HL-60 (cell line): Measurements from ENCODE around the gene FAM184B.

Experiments used
- DNase-seq, 2 experiments: peaks; one replicate each; pipeline ENCODE4 v3.0.0-alpha.2; 2010 to 2020; ENCODE audit warnings: low read depth in 1 of 2, low spot score in 1 of 2
- H3K27ac ChIP-seq: fragments of 250-450 bp; sonication (Bioruptor Pico); replicated peaks from 2 replicates; pipeline ENCODE4 v1.5.1; 2020; ENCODE audit warnings: mild to moderate bottlenecking, moderate library complexity
- H3K27me3 ChIP-seq: fragments of 250-450 bp; sonication (Bioruptor Pico); 2 replicates; pipeline ENCODE4 v1.5.1; 2021; ENCODE audit warnings: mild to moderate bottlenecking, moderate library complexity; ENCODE audit not compliant: insufficient read depth, poor library complexity, severe bottlenecking
- H3K4me3 ChIP-seq: replicated peaks from 2 replicates; pipeline ENCODE4 v1.5.1; 2011; ENCODE audit warnings: mild to moderate bottlenecking, control low read depth, low read length; ENCODE audit not compliant: insufficient read depth
- GABPA ChIP-seq: IDR thresholded peaks from 2 replicates; pipeline ENCODE4 v1.6.1; 2012; ENCODE audit warnings: low read depth
- POLR2AphosphoS5 ChIP-seq: IDR thresholded peaks from 2 replicates; pipeline ENCODE4 v1.6.1; 2012; ENCODE audit warnings: low read depth
- SPI1 ChIP-seq: IDR thresholded peaks from 2 replicates; pipeline ENCODE4 v1.6.1; 2012; ENCODE audit warnings: low read depth, mild to moderate bottlenecking, borderline replicate concordance
- TF ChIP-seq, protein P1 (sequence below): IDR thresholded peaks from 2 replicates; pipeline ENCODE4 v1.6.1; 2012; ENCODE audit warnings: low read depth; ENCODE audit not compliant: insufficient replicate concordance
- TF ChIP-seq, protein P2 (sequence below): IDR thresholded peaks from one replicate; pipeline ENCODE4 v1.5.1; 2011; ENCODE audit warnings: low read length, control low read depth, inconsistent platforms; ENCODE audit not compliant: insufficient read depth

Gene FAM184B

DNA sequence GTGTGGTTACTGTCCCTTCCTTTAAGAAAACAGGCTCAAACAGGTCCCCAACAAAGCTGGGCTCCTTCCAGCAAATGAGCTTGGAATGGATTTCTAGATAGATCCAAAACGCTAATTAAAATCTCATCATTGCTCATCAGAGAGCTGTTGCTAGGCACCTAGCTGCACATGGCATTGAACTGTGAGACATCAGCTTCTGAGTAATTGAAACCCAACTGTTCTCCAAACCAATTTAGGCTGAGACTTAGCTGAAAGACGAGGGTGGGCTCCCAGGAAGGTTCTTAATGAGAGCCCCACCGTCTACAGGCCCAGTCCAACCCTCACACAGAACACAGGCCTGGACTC lies 59.1 kb downstream of the FAM184B start:
- TF ChIP-seq SPI1, result no peak
- no peak for TF ChIP-seq GABPA
- TF ChIP-seq, protein P1, sequence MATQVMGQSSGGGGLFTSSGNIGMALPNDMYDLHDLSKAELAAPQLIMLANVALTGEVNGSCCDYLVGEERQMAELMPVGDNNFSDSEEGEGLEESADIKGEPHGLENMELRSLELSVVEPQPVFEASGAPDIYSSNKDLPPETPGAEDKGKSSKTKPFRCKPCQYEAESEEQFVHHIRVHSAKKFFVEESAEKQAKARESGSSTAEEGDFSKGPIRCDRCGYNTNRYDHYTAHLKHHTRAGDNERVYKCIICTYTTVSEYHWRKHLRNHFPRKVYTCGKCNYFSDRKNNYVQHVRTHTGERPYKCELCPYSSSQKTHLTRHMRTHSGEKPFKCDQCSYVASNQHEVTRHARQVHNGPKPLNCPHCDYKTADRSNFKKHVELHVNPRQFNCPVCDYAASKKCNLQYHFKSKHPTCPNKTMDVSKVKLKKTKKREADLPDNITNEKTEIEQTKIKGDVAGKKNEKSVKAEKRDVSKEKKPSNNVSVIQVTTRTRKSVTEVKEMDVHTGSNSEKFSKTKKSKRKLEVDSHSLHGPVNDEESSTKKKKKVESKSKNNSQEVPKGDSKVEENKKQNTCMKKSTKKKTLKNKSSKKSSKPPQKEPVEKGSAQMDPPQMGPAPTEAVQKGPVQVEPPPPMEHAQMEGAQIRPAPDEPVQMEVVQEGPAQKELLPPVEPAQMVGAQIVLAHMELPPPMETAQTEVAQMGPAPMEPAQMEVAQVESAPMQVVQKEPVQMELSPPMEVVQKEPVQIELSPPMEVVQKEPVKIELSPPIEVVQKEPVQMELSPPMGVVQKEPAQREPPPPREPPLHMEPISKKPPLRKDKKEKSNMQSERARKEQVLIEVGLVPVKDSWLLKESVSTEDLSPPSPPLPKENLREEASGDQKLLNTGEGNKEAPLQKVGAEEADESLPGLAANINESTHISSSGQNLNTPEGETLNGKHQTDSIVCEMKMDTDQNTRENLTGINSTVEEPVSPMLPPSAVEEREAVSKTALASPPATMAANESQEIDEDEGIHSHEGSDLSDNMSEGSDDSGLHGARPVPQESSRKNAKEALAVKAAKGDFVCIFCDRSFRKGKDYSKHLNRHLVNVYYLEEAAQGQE, result no peak
- TF ChIP-seq POLR2AphosphoS5, result no peak
- TF ChIP-seq, protein P2, sequence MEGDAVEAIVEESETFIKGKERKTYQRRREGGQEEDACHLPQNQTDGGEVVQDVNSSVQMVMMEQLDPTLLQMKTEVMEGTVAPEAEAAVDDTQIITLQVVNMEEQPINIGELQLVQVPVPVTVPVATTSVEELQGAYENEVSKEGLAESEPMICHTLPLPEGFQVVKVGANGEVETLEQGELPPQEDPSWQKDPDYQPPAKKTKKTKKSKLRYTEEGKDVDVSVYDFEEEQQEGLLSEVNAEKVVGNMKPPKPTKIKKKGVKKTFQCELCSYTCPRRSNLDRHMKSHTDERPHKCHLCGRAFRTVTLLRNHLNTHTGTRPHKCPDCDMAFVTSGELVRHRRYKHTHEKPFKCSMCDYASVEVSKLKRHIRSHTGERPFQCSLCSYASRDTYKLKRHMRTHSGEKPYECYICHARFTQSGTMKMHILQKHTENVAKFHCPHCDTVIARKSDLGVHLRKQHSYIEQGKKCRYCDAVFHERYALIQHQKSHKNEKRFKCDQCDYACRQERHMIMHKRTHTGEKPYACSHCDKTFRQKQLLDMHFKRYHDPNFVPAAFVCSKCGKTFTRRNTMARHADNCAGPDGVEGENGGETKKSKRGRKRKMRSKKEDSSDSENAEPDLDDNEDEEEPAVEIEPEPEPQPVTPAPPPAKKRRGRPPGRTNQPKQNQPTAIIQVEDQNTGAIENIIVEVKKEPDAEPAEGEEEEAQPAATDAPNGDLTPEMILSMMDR, result no peak
- DNase-seq, result no peak
- no peaks in the 10 kb centered on the region for H3K27me3 ChIP-seq
- no peak overlapping the region for H3K27ac ChIP-seq
- H3K4me3 ChIP-seq, result no peak overlapping the region

DNA sequence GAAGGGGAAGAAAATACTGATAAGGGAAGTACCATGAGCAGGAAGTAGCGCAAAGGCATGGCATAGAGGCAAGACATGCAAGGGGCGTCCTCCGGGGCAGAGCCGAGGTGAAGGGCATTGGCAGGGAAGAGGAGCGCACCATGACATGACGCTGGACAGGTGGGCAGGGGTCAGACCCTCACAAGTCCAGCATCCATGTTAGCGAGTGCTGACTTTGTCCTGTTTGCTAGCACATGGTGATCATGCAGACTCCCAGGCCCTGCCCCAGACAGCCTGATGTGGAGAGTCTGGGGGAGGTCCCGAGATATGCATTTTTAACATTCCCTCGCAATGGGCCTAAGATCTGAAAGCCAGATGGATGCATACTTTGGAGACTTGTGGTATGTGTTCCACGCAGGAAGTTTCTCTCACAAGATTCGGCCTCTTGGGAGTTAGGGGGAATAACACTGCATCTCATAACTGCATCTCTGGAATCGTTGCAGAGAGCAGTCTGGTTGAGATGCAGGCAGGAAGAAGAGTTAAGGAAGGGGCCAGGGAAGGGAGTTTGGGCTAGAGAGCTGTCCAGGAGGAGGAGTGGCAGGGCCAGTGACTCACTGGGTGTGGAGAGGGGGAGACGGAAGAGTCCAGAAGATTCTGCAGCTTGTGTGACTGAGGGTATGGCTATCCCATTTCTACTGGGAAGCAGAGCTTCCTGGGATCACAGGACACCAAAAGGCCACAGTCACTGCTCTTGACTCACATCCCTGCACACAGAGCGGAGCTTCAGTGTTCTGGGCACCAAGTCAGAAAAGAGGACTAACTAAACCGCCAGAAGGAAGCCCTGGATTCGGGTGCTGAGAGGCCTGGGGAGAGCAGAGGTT lies 59.7 kb downstream of the FAM184B start:
- Histone ChIP-seq H3K27me3 (no peaks in the 10 kb centered on the region), H3K27ac (no peak overlapping the region), H3K4me3 (no peak overlapping the region)
- no peak for DNase-seq
- TF ChIP-seq GABPA (no peak), SPI1 (no peak), POLR2AphosphoS5 (no peak)
- TF ChIP-seq, protein P1, result no peak
- TF ChIP-seq, protein P2, result no peak

DNA sequence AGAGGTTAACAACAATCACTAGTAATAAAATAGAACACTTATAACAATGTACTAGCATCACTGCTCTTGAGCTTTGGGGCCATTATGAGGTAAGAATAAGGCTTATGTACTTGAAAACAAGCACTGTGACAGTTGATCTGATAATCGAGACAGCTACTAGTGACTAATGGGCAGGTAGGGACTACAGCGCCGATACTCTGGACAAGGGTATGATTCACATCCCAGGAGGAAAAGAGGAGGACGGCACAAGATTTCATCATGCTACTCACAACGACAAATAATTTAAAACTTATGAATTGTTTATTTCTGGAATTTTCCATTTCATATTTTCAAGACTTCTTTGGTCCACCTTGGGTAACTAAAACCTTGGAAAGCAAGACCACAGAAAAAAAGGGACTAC lies 62.3 kb downstream of the FAM184B start:
- Histone ChIP-seq H3K4me3 (no peak overlapping the region), H3K27ac (no peak overlapping the region), H3K27me3 (no peaks in the 10 kb centered on the region)
- no peak for DNase-seq
- no peak for TF ChIP-seq GABPA
- TF ChIP-seq, protein P2, result no peak
- TF ChIP-seq, protein P1, result no peak
- no peak for TF ChIP-seq SPI1
- no peak for TF ChIP-seq POLR2AphosphoS5
